ENCODE data around the gene ZNF367. TPM values are rescaled to one million over a fixed set of nuclear protein-coding genes. Genes with fewer than 3 reads are reported as not detected.

ZNF367 gene
- total and polyA plus RNA-seq, 9 of the 15 experiments (the other 6 are each of a cell fraction or from before 2014, with no cell fraction given), result 2.7 to 14.4 (median 10.0) TPM

- H3K4me2 ChIP-seq (ENCODE audit: insufficient read depth, low read length), result no peak overlapping the region
- BruUV-seq (replicated peaks), result no TSS peak
- H2AFZ ChIP-seq (ENCODE audit: low read depth, low read length), result no peak overlapping the region
- no peaks in the 10 kb centered on the region for H4K20me1 ChIP-seq (replicated peaks; ENCODE audit: control insufficient read depth, insufficient read depth, low read length)
- FAIRE-seq (no peak), DNase-seq (ENCODE audit: extremely low read depth in 1 of 4, low spot score in 3 of 4) (no peak), ATAC-seq (no peak)
- CTCF ChIA-PET (ENCODE audit: low intra/inter-chr PET ratio), result no interaction called here
- peaks cover 89% of the 10 kb centered on the region for H3K36me3 ChIP-seq (ENCODE audit: control insufficient read depth, insufficient read depth, low read length)
- in situ Hi-C loops (cut with MboI), result no loop called here
- H3K27me3 ChIP-seq (ENCODE audit: control insufficient read depth in 2 of 2, insufficient read depth in 2 of 2, low read length in 2 of 2), result no peaks in the 10 kb centered on the region
- TF ChIP-seq NEUROD1 (IDR thresholded peaks at IDR 0.05; ENCODE audit: borderline replicate concordance, low read depth, low read length, partially characterized antibody), result no peak
- TF ChIP-seq KDM1A (IDR thresholded peaks at IDR 0.05), result no peak
- no peak for TF ChIP-seq DACH1 (IDR thresholded peaks at IDR 0.05; ENCODE audit: partially characterized antibody)
- TF ChIP-seq EP300 (IDR thresholded peaks at IDR 0.05; ENCODE audit: low read length), result no peak
- TF ChIP-seq ZNF707 (CRISPR knock-in tag; conservative IDR thresholded peaks at IDR 0.05), result no peak
- no peak for TF ChIP-seq ZNF324 (CRISPR knock-in tag; IDR thresholded peaks at IDR 0.05)
- TF ChIP-seq SMAD1 (IDR thresholded peaks at IDR 0.05; ENCODE audit: low read depth, low read length, partially characterized antibody), result no peak
- no peak for TF ChIP-seq TCF3 (CRISPR knock-in tag; IDR thresholded peaks at IDR 0.05)
- no peak for TF ChIP-seq POLR2G (IDR thresholded peaks at IDR 0.05; ENCODE audit: low read depth, low read length)
- TF ChIP-seq ESRRB (CRISPR knock-in tag; IDR thresholded peaks at IDR 0.05; ENCODE audit: borderline replicate concordance), result no peak
- H3K9me3 ChIP-seq (replicated peaks; ENCODE audit: control insufficient read depth, insufficient read depth, low read depth, low read length), result no peaks in the 10 kb centered on the region
- peaks cover 8% of the 10 kb centered on the region for H3K79me2 ChIP-seq (ENCODE audit: control insufficient read depth, insufficient read depth, low read length)
- intact Hi-C loops (cut with micrococcal nuclease), result no loop called here
- H3K9ac ChIP-seq (ENCODE audit: insufficient read depth in 1 of 2, low read depth in 2 of 2, low read length in 2 of 2), result no peak overlapping the region
- H3K4me3 ChIP-seq, result no peak overlapping the region
- peaks cover 0 to 2% of the 10 kb centered on the region in 2 experiments; a peak in 1 of 5 replicates for H3K4me1 ChIP-seq (replicated peaks in 1 of 2; ENCODE audit: control insufficient read depth in 2 of 2, insufficient read depth in 2 of 2, low read length in 2 of 2)
- 95% methylated on average over 12 of the region's 12 CpGs for WGBS (ENCODE audit: insufficient coverage, low coverage, missing lambda C conversion rate)
- POLR2A ChIA-PET, result no interaction called here
- H3K9me1 ChIP-seq (ENCODE audit: control insufficient read depth, insufficient read depth, low read length), result no peaks in the 10 kb centered on the region
- H3K27ac ChIP-seq (ENCODE audit: extremely low read depth, low read depth, low read length), result no peak overlapping the region
Observed at GRCh38 chr9:96392263-96392662, 25.9 kb downstream of the ZNF367 start.

Data from K562 (cell line).